ENCODE data around the gene KANSL1.
A peak's percentile ranks its signal among the peaks of the same experiment; 100 is the strongest.
"Not testable (repeated sequence)": the region's sequence is repeated elsewhere in the genome, so short reads cannot be mapped to it uniquely, and the experiment has no call there.

The KANSL1 gene

GRCh38 chr17:46020023-46020761 is 173.0 kb downstream of the KANSL1 start:
- no peak for DNase-seq (ENCODE audit: low read depth, low spot score)

GRCh38 chr17:46019408-46019925 is 173.8 kb downstream of the KANSL1 start:
- DNase-seq (ENCODE audit: low read depth, low spot score): not testable (repeated sequence)

- DNase-seq (ENCODE audit: low read depth, low spot score): no peak
These were observed 179.6 kb downstream of the KANSL1 start for GRCh38 chr17:46013502-46014165.

GRCh38 chr17:46013127-46013501 is 180.1 kb downstream of the KANSL1 start:
- DNase-seq (ENCODE audit: low read depth, low spot score): no peak

- no peak for DNase-seq (ENCODE audit: low read depth, low spot score)
These were observed 180.6 kb downstream of the KANSL1 start for GRCh38 chr17:46012506-46013079.

GRCh38 chr17:46011711-46012505 is 181.3 kb downstream of the KANSL1 start:
- no peak for DNase-seq (ENCODE audit: low read depth, low spot score)

GRCh38 chr17:46010597-46011186 is 182.5 kb downstream of the KANSL1 start:
- DNase-seq (ENCODE audit: low read depth, low spot score): no peak

- DNase-seq (ENCODE audit: low read depth, low spot score): no peak
These were observed 183.3 kb downstream of the KANSL1 start for GRCh38 chr17:46009681-46010596.

GRCh38 chr17:46008591-46008990 is 184.6 kb downstream of the KANSL1 start:
- no peak for DNase-seq (ENCODE audit: low read depth, low spot score)

- no peak for DNase-seq (ENCODE audit: low read depth, low spot score)
These were observed 185.7 kb downstream of the KANSL1 start for GRCh38 chr17:46007461-46007965.

- DNase-seq (ENCODE audit: low read depth, low spot score): not testable (repeated sequence)
These were observed 187.1 kb downstream of the KANSL1 start for GRCh38 chr17:46006082-46006481.

GRCh38 chr17:46003907-46004748 is 189.1 kb downstream of the KANSL1 start:
- no peak for DNase-seq (ENCODE audit: low read depth, low spot score)

GRCh38 chr17:46002973-46003316 is 190.3 kb downstream of the KANSL1 start:
- no peak for DNase-seq (ENCODE audit: low read depth, low spot score)

- DNase-seq (ENCODE audit: low read depth, low spot score): peak; percentile 58
These were observed 190.8 kb downstream of the KANSL1 start for GRCh38 chr17:46002311-46002972.

GRCh38 chr17:46001390-46002310 is 191.6 kb downstream of the KANSL1 start:
- no peak for DNase-seq (ENCODE audit: low read depth, low spot score)

- DNase-seq (ENCODE audit: low read depth, low spot score): no peak
These were observed 192.5 kb downstream of the KANSL1 start for GRCh38 chr17:46000757-46001156.

- DNase-seq (ENCODE audit: low read depth, low spot score): no peak
These were observed 192.9 kb downstream of the KANSL1 start for GRCh38 chr17:46000292-46000691.

GRCh38 chr17:45999900-46000290 is 193.3 kb downstream of the KANSL1 start:
- no peak for DNase-seq (ENCODE audit: low read depth, low spot score)

All from activated CD4-positive, CD25-positive, alpha-beta regulatory T cell treated with anti-CD3 and anti-CD28 coated beads, Interleukin-2, amount 50 U/mL, for 16 hours (primary cell).